RCC 7860 (cell line): ENCODE results near the gene ANTXRL.
"Not testable (repeated sequence)": the region's sequence is repeated elsewhere in the genome, so short reads cannot be mapped to it uniquely, and the experiment has no call there.

Experiments
- DNase-seq: peaks from one replicate; pipeline ENCODE4 v3.0.0-alpha.2; 2015; ENCODE audit warnings: low spot score
- FAIRE-seq: peaks from 2 replicates; lab custom pipeline; 2012; peaks lifted over from hg19 to GRCh38; lab: Jason Lieb, UNC

The ANTXRL gene

GRCh38 chr10:46293832-46294640 is 7.2 kb downstream of the ANTXRL start:
- FAIRE-seq (no peak), DNase-seq (no peak)

GRCh38 chr10:46294641-46295220 is 7.9 kb downstream of the ANTXRL start:
- FAIRE-seq, result no peak
- no peak for DNase-seq

- DNase-seq, FAIRE-seq: not testable (repeated sequence)
Observed at GRCh38 chr10:46295350-46296010, 8.7 kb downstream of the ANTXRL start.

GRCh38 chr10:46296086-46296485 is 9.3 kb downstream of the ANTXRL start:
- not testable (repeated sequence) for FAIRE-seq

GRCh38 chr10:46296641-46297141 is 9.9 kb downstream of the ANTXRL start:
- FAIRE-seq (no peak), DNase-seq (no peak)

More at GRCh38 chr10:46296086-46296485, 9.3 kb downstream of the ANTXRL start:
- not testable (repeated sequence) for DNase-seq

- DNase-seq, result no peak
- no peak for FAIRE-seq
Observed at GRCh38 chr10:46297406-46298204, 10.8 kb downstream of the ANTXRL start.

- FAIRE-seq (no peak), DNase-seq (no peak)
Observed at GRCh38 chr10:46298477-46299285, 11.9 kb downstream of the ANTXRL start.

GRCh38 chr10:46299286-46299535 is 12.4 kb downstream of the ANTXRL start:
- no peak for FAIRE-seq

GRCh38 chr10:46299536-46300369 is 13.0 kb downstream of the ANTXRL start:
- DNase-seq (no peak), FAIRE-seq (no peak)

More at GRCh38 chr10:46299286-46299535, 12.4 kb downstream of the ANTXRL start:
- DNase-seq, result no peak

GRCh38 chr10:46300370-46300711 is 13.5 kb downstream of the ANTXRL start:
- not testable (repeated sequence) for FAIRE-seq, DNase-seq

- FAIRE-seq, result no peak
- no peak for DNase-seq
Observed at GRCh38 chr10:46301056-46301645, 14.4 kb downstream of the ANTXRL start.

GRCh38 chr10:46301721-46302479 is 15.1 kb downstream of the ANTXRL start:
- no peak for DNase-seq
- no peak for FAIRE-seq

- not testable (repeated sequence) for FAIRE-seq, DNase-seq
Observed at GRCh38 chr10:46302765-46303352, 16.1 kb downstream of the ANTXRL start.

- DNase-seq (no peak), FAIRE-seq (no peak)
Observed at GRCh38 chr10:46304062-46304461, 17.3 kb downstream of the ANTXRL start.

- not testable (repeated sequence) for DNase-seq, FAIRE-seq
Observed at GRCh38 chr10:46304671-46305070, 17.9 kb downstream of the ANTXRL start.

- DNase-seq (no peak), FAIRE-seq (no peak)
Observed at GRCh38 chr10:46305079-46305818, 18.5 kb downstream of the ANTXRL start.

GRCh38 chr10:46305986-46306385 is 19.2 kb downstream of the ANTXRL start:
- DNase-seq, result no peak
- no peak for FAIRE-seq
